Measurements from ENCODE around the gene ZNF548. TPM values are rescaled to one million over a fixed set of nuclear protein-coding genes. Genes with fewer than 3 reads are reported as not detected.
"Not testable (repeated sequence)": the region's sequence is repeated elsewhere in the genome, so short reads cannot be mapped to it uniquely, and the experiment has no call there.

ZNF548 gene
- total and polyA plus RNA-seq, 2 experiments from 2014 or later, result 1.9 to 9.8 TPM

- Mint-ChIP-seq H3K27me3 (ENCODE audit: insufficient read depth, low read depth, poor library complexity) (peaks cover 8% of the 10 kb centered on the region), H3K4me1 (no peaks in the 10 kb centered on the region), H3K27ac (no peak overlapping the region), H3K36me3 (ENCODE audit: low read depth) (peaks cover 81% of the 10 kb centered on the region), H3K4me3 (no peak overlapping the region), H3K9me3 (peaks cover 66% of the 10 kb centered on the region)
- Histone ChIP-seq H3K27me3 (ENCODE audit: insufficient read depth) (no peaks in the 10 kb centered on the region), H3K27ac (ENCODE audit: low read depth) (no peak overlapping the region), H2AFZ (no peak overlapping the region), H3K4me2 (no peak overlapping the region), H4K20me1 (replicated peaks; ENCODE audit: insufficient read depth) (no peaks in the 10 kb centered on the region), H3K36me3 (ENCODE audit: insufficient read depth) (peaks cover 4% of the 10 kb centered on the region; the same call in 1 of the 2 replicates), H3K4me3 (no peak overlapping the region), H3K9me2 (ENCODE audit: insufficient read depth) (peaks cover 3% of the 10 kb centered on the region; the same call in 1 of the 2 replicates), H3F3A (replicated peaks; ENCODE audit: low read depth) (no peaks in the 10 kb centered on the region), H3K4me1 (ENCODE audit: insufficient read depth) (no peaks in the 10 kb centered on the region), H3K79me2 (replicated peaks; ENCODE audit: insufficient read depth) (no peaks in the 10 kb centered on the region)
- TF ChIP-seq CTCF (conservative IDR thresholded peaks at IDR 0.05; ENCODE audit: low read depth in 2 of 2) (no peak), EZH2 (IDR thresholded peaks at IDR 0.05; ENCODE audit: low read depth, unreplicated experiment) (no peak), ETS1 (IDR thresholded peaks at IDR 0.05) (no peak), JUNB (IDR thresholded peaks at IDR 0.05; ENCODE audit: unreplicated experiment) (no peak)
- DNase-seq (ENCODE audit: low spot score) (no peak), ATAC-seq (no peak)
These were observed 15.5 kb upstream of the ZNF548 start for GRCh38 chr19:57374179-57374578.

- not testable (repeated sequence) for H3K4me3 Mint-ChIP-seq
- H3K9me3 Mint-ChIP-seq, result peaks cover 66% of the 10 kb centered on the region
These were observed 15.0 kb upstream of the ZNF548 start for GRCh38 chr19:57374647-57375046.

GRCh38 chr19:57376151-57376550 is 13.5 kb upstream of the ZNF548 start:
- peaks cover 84% of the 10 kb centered on the region for H3K36me3 Mint-ChIP-seq (ENCODE audit: low read depth)
- Histone ChIP-seq H3K9me2 (ENCODE audit: insufficient read depth) (peaks cover 3% of the 10 kb centered on the region; the same call in 1 of the 2 replicates), H3K4me3 (no peak overlapping the region), H3F3A (replicated peaks; ENCODE audit: low read depth) (no peaks in the 10 kb centered on the region), H3K4me2 (no peak overlapping the region), H3K79me2 (replicated peaks; ENCODE audit: insufficient read depth) (no peaks in the 10 kb centered on the region), H3K27me3 (ENCODE audit: insufficient read depth) (no peaks in the 10 kb centered on the region), H3K36me3 (ENCODE audit: insufficient read depth) (peaks cover 4% of the 10 kb centered on the region; the same call in 1 of the 2 replicates), H4K20me1 (replicated peaks; ENCODE audit: insufficient read depth) (no peaks in the 10 kb centered on the region), H3K4me1 (ENCODE audit: insufficient read depth) (no peaks in the 10 kb centered on the region), H3K27ac (ENCODE audit: low read depth) (no peak overlapping the region), H2AFZ (no peak overlapping the region)
- H3K4me3 Mint-ChIP-seq, result no peak overlapping the region
- no peak overlapping the region for H3K27ac Mint-ChIP-seq
- peaks cover 8% of the 10 kb centered on the region for H3K27me3 Mint-ChIP-seq (ENCODE audit: insufficient read depth, low read depth, poor library complexity)
- H3K4me1 Mint-ChIP-seq, result no peaks in the 10 kb centered on the region
- peaks cover 66% of the 10 kb centered on the region for H3K9me3 Mint-ChIP-seq
- DNase-seq (ENCODE audit: low spot score) (no peak), ATAC-seq (no peak)
- TF ChIP-seq ZNF462 (CRISPR knock-in tag; IDR thresholded peaks at IDR 0.05) (no peak), POLR2AphosphoS5 (IDR thresholded peaks at IDR 0.05; ENCODE audit: low read depth) (no peak), EZH2 (IDR thresholded peaks at IDR 0.05; ENCODE audit: low read depth, unreplicated experiment) (no peak), ZNF331 (CRISPR knock-in tag; IDR thresholded peaks at IDR 0.05; ENCODE audit: low read depth) (no peak), JUNB (IDR thresholded peaks at IDR 0.05; ENCODE audit: unreplicated experiment) (no peak), STAT1 (IDR thresholded peaks at IDR 0.05; ENCODE audit: unreplicated experiment) (no peak)

More at GRCh38 chr19:57374647-57375046, 15.0 kb upstream of the ZNF548 start:
- not testable (repeated sequence) for DNase-seq (ENCODE audit: low spot score); H3K4me2 ChIP-seq; H3K4me1 ChIP-seq (ENCODE audit: insufficient read depth); H3K36me3 ChIP-seq (ENCODE audit: insufficient read depth); H3K4me1 Mint-ChIP-seq; H3K79me2 ChIP-seq (replicated peaks; ENCODE audit: insufficient read depth); ATAC-seq; H3K27ac ChIP-seq (ENCODE audit: low read depth); H3K27ac Mint-ChIP-seq; H4K20me1 ChIP-seq (replicated peaks; ENCODE audit: insufficient read depth); H3K27me3 Mint-ChIP-seq (ENCODE audit: insufficient read depth, low read depth, poor library complexity); H2AFZ ChIP-seq; H3K9me2 ChIP-seq (ENCODE audit: insufficient read depth); H3K4me3 ChIP-seq; H3K27me3 ChIP-seq (ENCODE audit: insufficient read depth); H3F3A ChIP-seq (replicated peaks; ENCODE audit: low read depth)
- peaks cover 86% of the 10 kb centered on the region for H3K36me3 Mint-ChIP-seq (ENCODE audit: low read depth)

Measured in GM23338 (cell line).